Esophagus (tissue), 2 donors: ENCODE measurements around the gene PRLR. TPM values are rescaled to one million over a fixed set of nuclear protein-coding genes. Genes with fewer than 3 reads are reported as not detected.

Experiments used
- H3K27ac ChIP-seq, 2 donors: one replicate each; pipeline ENCODE4 v1.5.1; 2013; ENCODE audit warnings: low read depth in 2 of 2, mild to moderate bottlenecking in 2 of 2, inconsistent platforms in 1 of 2, low read length in 1 of 2, moderate library complexity in 1 of 2
- H3K27me3 ChIP-seq, 2 donors: one replicate each; pipeline ENCODE4 v1.6.1; 2013; ENCODE audit warnings: low read length in 2 of 2, control low read depth in 1 of 2, mild to moderate bottlenecking in 1 of 2; ENCODE audit not compliant: insufficient read depth in 2 of 2, control insufficient read depth in 1 of 2
- H3K36me3 ChIP-seq, 2 donors: one replicate each; pipeline ENCODE4 v1.6.1; 2013; ENCODE audit warnings: low read length in 1 of 2; ENCODE audit not compliant: control insufficient read depth in 2 of 2, insufficient read depth in 2 of 2
- H3K4me1 ChIP-seq, 2 donors: one replicate each; pipeline ENCODE4 v1.6.1; 2013; ENCODE audit warnings: low read length in 1 of 2; ENCODE audit not compliant: control insufficient read depth in 2 of 2, insufficient read depth in 2 of 2
- H3K4me3 ChIP-seq, 2 donors: one replicate each; pipeline ENCODE4 v1.5.1; 2013; ENCODE audit warnings: low read length in 2 of 2, mild to moderate bottlenecking in 2 of 2, low read depth in 1 of 2, moderate library complexity in 1 of 2
- H3K9me3 ChIP-seq, 2 donors: one replicate each; pipeline ENCODE4 v1.6.1; 2013; ENCODE audit warnings: mild to moderate bottlenecking in 2 of 2, low read depth in 1 of 2, low read length in 1 of 2, moderate library complexity in 1 of 2; ENCODE audit not compliant: control insufficient read depth in 2 of 2, insufficient read depth in 1 of 2
- WGBS, 2 donors: extraction: QIAGEN DNeasy Blood & Tissue Kit; methylation state at CpG; one replicate each; pipeline ENCODE4 v1.1.7; 2013; 5-methylcytosine and 5-hydroxymethylcytosine counted together
- polyA plus RNA-seq, 2 donors: library from polyadenylated mRNA; stranded (reverse); fragments of 200-250 nt; gene quantifications; one replicate each; pipeline ENCODE4 v1.2.3, GENCODE V29; 2013
- donor health status: healthy with polysubstance abuse.
- donor health status: Bipolar disorder and iron deficiency.

PRLR gene
- polyA plus RNA-seq, 2 donors: 0.20 to 0.45 TPM

- Histone ChIP-seq H3K36me3 (no peaks in the 10 kb centered on the region), H3K27me3 (no peaks in the 10 kb centered on the region), H3K4me3 (no peak overlapping the region), H3K27ac (no peak overlapping the region), H3K4me1 (peaks cover 3 to 6% of the 10 kb centered on the region in 2 donors), H3K9me3 (no peaks in the 10 kb centered on the region)
- 51 to 54% methylated on average over 5 of the region's 5 CpGs for WGBS, 2 donors
Observed at GRCh38 chr5:35202319-35203111, 27.8 kb downstream of the PRLR start.

GRCh38 chr5:35201291-35201690 is 29.0 kb downstream of the PRLR start:
- H3K4me3 ChIP-seq: no peak overlapping the region
- WGBS, 2 donors: 85 to 93% methylated on average over 2 of the region's 2 CpGs
- H3K9me3 ChIP-seq: no peaks in the 10 kb centered on the region
- H3K27ac ChIP-seq: no peak overlapping the region
- H3K27me3 ChIP-seq: no peaks in the 10 kb centered on the region
- no peaks in the 10 kb centered on the region for H3K36me3 ChIP-seq
- peaks cover 3 to 7% of the 10 kb centered on the region in 2 donors for H3K4me1 ChIP-seq

GRCh38 chr5:35199886-35200285 is 30.4 kb downstream of the PRLR start:
- no peaks in the 10 kb centered on the region for H3K36me3 ChIP-seq
- H3K27me3 ChIP-seq: no peaks in the 10 kb centered on the region
- 86 to 89% methylated on average over 3 of the region's 3 CpGs for WGBS, 2 donors
- no peaks in the 10 kb centered on the region for H3K9me3 ChIP-seq
- no peak overlapping the region for H3K4me3 ChIP-seq
- H3K27ac ChIP-seq: no peak overlapping the region
- peaks cover 3 to 7% of the 10 kb centered on the region in 2 donors for H3K4me1 ChIP-seq

DNA sequence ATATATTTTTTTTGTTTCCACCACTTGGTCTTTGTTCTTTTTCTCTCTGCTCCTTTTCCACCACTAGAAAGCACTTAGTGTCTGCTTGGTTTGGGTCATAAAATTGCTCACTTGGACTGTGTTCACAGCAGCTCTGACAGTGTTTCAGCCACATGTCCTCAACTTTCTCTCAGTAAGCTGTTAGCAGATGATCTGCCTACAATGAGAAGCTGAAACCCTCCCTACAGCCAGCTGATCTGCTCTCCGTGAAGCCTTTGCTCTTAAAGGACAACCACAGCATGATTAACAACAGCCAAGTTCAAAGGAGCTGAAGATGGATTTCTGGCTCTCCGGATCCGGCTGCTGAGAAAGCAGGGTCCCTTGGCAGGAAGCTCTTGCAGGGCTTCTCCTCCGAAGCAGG is 31.6 kb downstream of the PRLR start:
- H3K4me1 ChIP-seq: peaks cover 3 to 7% of the 10 kb centered on the region in 2 donors
- H3K4me3 ChIP-seq: no peak overlapping the region
- no peaks in the 10 kb centered on the region for H3K36me3 ChIP-seq
- 52 to 56% methylated on average over 4 of the region's 4 CpGs for WGBS, 2 donors
- no peaks in the 10 kb centered on the region for H3K27me3 ChIP-seq
- H3K9me3 ChIP-seq: no peaks in the 10 kb centered on the region
- no peak overlapping the region for H3K27ac ChIP-seq

GRCh38 chr5:35198075-35198474 is 32.2 kb downstream of the PRLR start:
- Histone ChIP-seq H3K36me3 (no peaks in the 10 kb centered on the region), H3K4me1 (peaks cover 3 to 7% of the 10 kb centered on the region in 2 donors), H3K27ac (no peak overlapping the region), H3K4me3 (no peak overlapping the region), H3K27me3 (no peaks in the 10 kb centered on the region), H3K9me3 (no peaks in the 10 kb centered on the region)
- 15 to 17% methylated on average over 5 of the region's 5 CpGs for WGBS, 2 donors

DNA sequence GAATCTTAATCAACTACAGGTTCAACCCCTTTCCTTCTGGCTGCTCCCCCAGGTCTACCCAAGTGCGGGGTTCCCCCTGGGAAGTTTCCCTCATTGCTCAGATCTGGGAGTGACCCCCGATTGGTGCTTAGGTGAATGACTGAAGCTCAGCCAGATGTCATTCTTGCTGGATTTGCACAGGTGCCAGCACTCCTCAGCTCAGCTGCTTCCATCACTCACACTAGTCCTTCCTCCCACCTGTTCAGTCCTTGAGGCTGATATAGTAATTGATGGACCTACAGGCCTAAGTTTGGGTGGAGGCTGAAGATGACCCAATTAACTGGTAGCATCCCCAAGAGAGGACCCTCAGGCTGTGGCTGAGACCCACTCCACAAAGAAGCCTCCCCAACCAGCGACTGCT is 32.9 kb downstream of the PRLR start:
- 69 to 76% methylated on average over 3 of the region's 3 CpGs for WGBS, 2 donors
- no peak overlapping the region for H3K4me3 ChIP-seq
- no peak overlapping the region for H3K27ac ChIP-seq
- peaks cover 3 to 7% of the 10 kb centered on the region in 2 donors for H3K4me1 ChIP-seq
- H3K9me3 ChIP-seq: no peaks in the 10 kb centered on the region
- no peaks in the 10 kb centered on the region for H3K27me3 ChIP-seq
- H3K36me3 ChIP-seq: no peaks in the 10 kb centered on the region

- H3K4me3 ChIP-seq: no peak overlapping the region
- no peaks in the 10 kb centered on the region for H3K27me3 ChIP-seq
- H3K36me3 ChIP-seq: no peaks in the 10 kb centered on the region
- peaks cover 3 to 7% of the 10 kb centered on the region in 2 donors for H3K4me1 ChIP-seq
- no peaks in the 10 kb centered on the region for H3K9me3 ChIP-seq
- WGBS, 2 donors: 79 to 91% methylated on average over 5 of the region's 5 CpGs
- no peak overlapping the region for H3K27ac ChIP-seq
Observed at GRCh38 chr5:35195472-35195852, 34.8 kb downstream of the PRLR start.

DNA sequence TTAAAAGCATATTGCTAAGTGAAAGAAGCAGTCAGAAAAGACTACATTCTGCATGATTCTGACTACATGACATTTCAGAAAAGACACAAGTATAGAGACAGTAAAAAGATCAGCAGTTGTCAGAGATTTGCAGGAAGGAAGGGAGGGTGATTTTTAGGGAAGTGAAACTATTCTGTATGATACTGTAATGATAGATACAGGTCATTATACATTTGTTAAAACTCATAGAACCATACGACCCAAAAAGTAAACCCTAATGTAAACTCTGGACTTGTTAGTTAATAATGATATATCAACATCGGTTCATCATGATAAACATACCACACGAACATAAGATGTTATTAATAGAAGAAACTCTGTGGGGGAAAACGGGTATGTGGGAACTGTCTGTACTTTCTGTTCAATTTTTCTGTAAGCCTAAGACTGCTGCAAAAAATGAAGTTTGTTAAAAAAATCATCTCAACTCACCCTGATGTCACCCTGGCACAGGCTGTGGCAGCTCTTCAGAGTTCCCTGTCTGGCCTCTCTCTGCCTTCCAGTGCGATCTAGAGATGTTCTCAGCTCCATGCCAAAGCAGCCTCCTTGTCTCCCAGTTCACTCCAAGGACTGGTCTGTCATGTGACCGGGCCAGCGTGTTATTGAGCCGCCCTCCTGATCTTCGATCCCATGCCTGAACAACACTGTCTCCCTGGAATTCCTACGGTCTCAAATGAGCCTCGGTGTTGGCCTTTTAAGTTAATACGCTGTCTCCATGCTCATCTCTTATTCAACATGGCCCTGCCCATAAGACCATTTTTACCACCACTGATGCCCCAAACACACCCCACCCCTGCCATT is 35.4 kb downstream of the PRLR start:
- Histone ChIP-seq H3K9me3 (no peaks in the 10 kb centered on the region), H3K36me3 (no peaks in the 10 kb centered on the region), H3K4me3 (no peak overlapping the region), H3K4me1 (peaks cover 3 to 7% of the 10 kb centered on the region in 2 donors), H3K27me3 (no peaks in the 10 kb centered on the region), H3K27ac (no peak overlapping the region)
- WGBS, 2 donors: 77 to 82% methylated on average over 12 of the region's 12 CpGs

DNA sequence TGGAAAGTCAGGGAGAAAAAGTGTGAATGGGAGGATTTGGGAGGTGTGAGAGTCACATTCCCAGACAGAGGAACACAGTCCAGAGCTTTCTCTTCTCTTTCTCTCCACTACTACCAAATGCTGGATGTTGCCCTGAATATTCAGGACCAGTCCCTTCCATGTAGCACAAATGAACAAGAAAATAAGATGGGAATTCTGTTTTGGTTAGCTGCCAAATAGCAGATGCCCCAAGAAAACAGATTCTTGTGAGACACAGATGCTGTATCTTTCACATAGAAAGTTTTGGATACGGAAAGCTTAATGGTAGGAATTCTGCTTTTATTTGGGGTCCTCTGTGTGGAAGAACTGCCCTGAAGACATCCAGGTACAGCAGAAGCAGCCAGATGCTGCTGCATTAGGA is 37.8 kb downstream of the PRLR start:
- 93 to 97% methylated on average over 1 of the region's 1 CpG for WGBS, 2 donors
- Histone ChIP-seq H3K36me3 (no peaks in the 10 kb centered on the region), H3K27me3 (no peaks in the 10 kb centered on the region), H3K4me1 (peaks cover 0 to under 1% of the 10 kb centered on the region in 2 donors), H3K27ac (no peak overlapping the region), H3K9me3 (no peaks in the 10 kb centered on the region), H3K4me3 (no peak overlapping the region)
